ENCODE data around the gene TOPBP1.
A peak's percentile ranks its signal among the peaks of the same experiment; 100 is the strongest.
"Not testable (repeated sequence)": the region's sequence is repeated elsewhere in the genome, so short reads cannot be mapped to it uniquely, and the experiment has no call there.

TOPBP1 gene

GRCh38 chr3:133674290-133674919, 12.7 kb upstream of the TOPBP1 start:
- peak; percentile 55 for DNase-seq

- DNase-seq: no peak
Measured at GRCh38 chr3:133673746-133674145, 12.0 kb upstream of the TOPBP1 start.

GRCh38 chr3:133672461-133672860, 10.7 kb upstream of the TOPBP1 start:
- DNase-seq: no peak

GRCh38 chr3:133670525-133670995, 8.8 kb upstream of the TOPBP1 start:
- no peak for DNase-seq

GRCh38 chr3:133669949-133670524, 8.3 kb upstream of the TOPBP1 start:
- no peak for DNase-seq

- no peak for DNase-seq
Measured at GRCh38 chr3:133667118-133667517, 5.4 kb upstream of the TOPBP1 start.

- not testable (repeated sequence) for DNase-seq
Measured at GRCh38 chr3:133665188-133665587, 3.4 kb upstream of the TOPBP1 start.

GRCh38 chr3:133663569-133664313, 2.0 kb upstream of the TOPBP1 start:
- DNase-seq: peak; percentile 63

- peak; percentile 61 for DNase-seq
Measured at GRCh38 chr3:133662278-133662651, 524 bp upstream of the TOPBP1 start.

GRCh38 chr3:133659806-133660205, 1.9 kb downstream of the TOPBP1 start:
- no peak for DNase-seq

GRCh38 chr3:133655731-133656515, 5.8 kb downstream of the TOPBP1 start:
- DNase-seq: no peak

GRCh38 chr3:133649486-133650068, 12.2 kb downstream of the TOPBP1 start:
- no peak for DNase-seq

- DNase-seq: no peak
Measured at GRCh38 chr3:133644768-133645167, 17.0 kb downstream of the TOPBP1 start.

GRCh38 chr3:133643611-133644010, 18.1 kb downstream of the TOPBP1 start:
- DNase-seq: no peak

GRCh38 chr3:133641254-133641653, 20.5 kb downstream of the TOPBP1 start:
- no peak for DNase-seq

GRCh38 chr3:133633439-133633838, 28.3 kb downstream of the TOPBP1 start:
- no peak for DNase-seq

- no peak for DNase-seq
Measured at GRCh38 chr3:133629146-133629545, 32.6 kb downstream of the TOPBP1 start.

- no peak for DNase-seq
Measured at GRCh38 chr3:133627789-133628188, 34.0 kb downstream of the TOPBP1 start.

- DNase-seq: no peak
Measured at GRCh38 chr3:133620066-133620784, 41.5 kb downstream of the TOPBP1 start.

GRCh38 chr3:133611534-133611933, 50.2 kb downstream of the TOPBP1 start:
- DNase-seq: no peak

- no peak for DNase-seq
Measured at GRCh38 chr3:133610031-133610430, 51.7 kb downstream of the TOPBP1 start.

- no peak for DNase-seq
Measured at GRCh38 chr3:133608388-133608787, 53.4 kb downstream of the TOPBP1 start.

Data from islet precursor cell (in vitro differentiated cells).